ENCODE results near the gene RBM19.

DNA sequence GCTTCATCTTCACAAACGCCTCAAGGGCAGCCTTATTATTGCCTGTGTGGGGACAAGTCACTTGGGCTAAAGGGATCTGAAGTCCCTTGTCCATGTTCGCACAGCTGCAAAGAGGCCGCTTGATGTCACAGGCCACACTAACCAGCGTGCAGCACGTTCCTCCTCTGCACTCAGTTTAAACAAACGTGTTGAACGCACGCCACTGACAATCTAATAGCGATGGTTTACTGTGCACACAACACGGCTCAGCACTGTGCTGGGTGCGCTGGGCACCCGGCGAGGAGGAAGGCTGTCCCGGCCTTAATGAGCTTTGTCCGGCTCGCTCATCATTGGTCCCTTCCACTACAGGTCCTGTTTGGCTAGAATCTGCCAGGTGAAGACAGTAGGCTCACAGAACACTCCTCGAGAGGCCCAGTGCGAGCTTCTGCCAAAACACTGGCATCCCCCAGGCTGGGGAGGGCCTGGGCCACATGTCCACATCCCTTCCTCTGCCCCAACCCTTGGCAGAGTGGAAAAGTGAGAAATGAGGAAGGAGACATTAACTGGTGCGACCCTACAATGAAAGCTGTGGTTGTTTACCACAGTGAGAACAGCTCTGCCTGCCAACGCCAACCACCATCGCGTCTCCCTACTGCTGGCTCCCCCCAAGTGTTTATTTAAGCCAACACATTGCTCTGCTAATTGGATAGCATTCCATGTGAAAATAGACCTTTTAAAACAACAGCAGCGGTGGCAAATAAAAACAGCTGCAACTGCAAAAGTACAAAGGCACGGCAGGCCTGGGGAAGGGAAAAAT, 113.2 kb downstream of the RBM19 start:
- TF ChIP-seq, protein P1, sequence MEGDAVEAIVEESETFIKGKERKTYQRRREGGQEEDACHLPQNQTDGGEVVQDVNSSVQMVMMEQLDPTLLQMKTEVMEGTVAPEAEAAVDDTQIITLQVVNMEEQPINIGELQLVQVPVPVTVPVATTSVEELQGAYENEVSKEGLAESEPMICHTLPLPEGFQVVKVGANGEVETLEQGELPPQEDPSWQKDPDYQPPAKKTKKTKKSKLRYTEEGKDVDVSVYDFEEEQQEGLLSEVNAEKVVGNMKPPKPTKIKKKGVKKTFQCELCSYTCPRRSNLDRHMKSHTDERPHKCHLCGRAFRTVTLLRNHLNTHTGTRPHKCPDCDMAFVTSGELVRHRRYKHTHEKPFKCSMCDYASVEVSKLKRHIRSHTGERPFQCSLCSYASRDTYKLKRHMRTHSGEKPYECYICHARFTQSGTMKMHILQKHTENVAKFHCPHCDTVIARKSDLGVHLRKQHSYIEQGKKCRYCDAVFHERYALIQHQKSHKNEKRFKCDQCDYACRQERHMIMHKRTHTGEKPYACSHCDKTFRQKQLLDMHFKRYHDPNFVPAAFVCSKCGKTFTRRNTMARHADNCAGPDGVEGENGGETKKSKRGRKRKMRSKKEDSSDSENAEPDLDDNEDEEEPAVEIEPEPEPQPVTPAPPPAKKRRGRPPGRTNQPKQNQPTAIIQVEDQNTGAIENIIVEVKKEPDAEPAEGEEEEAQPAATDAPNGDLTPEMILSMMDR (IDR thresholded peaks at IDR 0.05), result no peak
- TF ChIP-seq ESRRA (IDR thresholded peaks at IDR 0.05; ENCODE audit: borderline replicate concordance, low read length) (no peak), POLR2AphosphoS2 (conservative IDR thresholded peaks at IDR 0.05; ENCODE audit: low read length) (no peak), ZFP36 (IDR thresholded peaks at IDR 0.05; ENCODE audit: borderline replicate concordance, partially characterized antibody) (no peak)
- TF ChIP-seq, protein P2, sequence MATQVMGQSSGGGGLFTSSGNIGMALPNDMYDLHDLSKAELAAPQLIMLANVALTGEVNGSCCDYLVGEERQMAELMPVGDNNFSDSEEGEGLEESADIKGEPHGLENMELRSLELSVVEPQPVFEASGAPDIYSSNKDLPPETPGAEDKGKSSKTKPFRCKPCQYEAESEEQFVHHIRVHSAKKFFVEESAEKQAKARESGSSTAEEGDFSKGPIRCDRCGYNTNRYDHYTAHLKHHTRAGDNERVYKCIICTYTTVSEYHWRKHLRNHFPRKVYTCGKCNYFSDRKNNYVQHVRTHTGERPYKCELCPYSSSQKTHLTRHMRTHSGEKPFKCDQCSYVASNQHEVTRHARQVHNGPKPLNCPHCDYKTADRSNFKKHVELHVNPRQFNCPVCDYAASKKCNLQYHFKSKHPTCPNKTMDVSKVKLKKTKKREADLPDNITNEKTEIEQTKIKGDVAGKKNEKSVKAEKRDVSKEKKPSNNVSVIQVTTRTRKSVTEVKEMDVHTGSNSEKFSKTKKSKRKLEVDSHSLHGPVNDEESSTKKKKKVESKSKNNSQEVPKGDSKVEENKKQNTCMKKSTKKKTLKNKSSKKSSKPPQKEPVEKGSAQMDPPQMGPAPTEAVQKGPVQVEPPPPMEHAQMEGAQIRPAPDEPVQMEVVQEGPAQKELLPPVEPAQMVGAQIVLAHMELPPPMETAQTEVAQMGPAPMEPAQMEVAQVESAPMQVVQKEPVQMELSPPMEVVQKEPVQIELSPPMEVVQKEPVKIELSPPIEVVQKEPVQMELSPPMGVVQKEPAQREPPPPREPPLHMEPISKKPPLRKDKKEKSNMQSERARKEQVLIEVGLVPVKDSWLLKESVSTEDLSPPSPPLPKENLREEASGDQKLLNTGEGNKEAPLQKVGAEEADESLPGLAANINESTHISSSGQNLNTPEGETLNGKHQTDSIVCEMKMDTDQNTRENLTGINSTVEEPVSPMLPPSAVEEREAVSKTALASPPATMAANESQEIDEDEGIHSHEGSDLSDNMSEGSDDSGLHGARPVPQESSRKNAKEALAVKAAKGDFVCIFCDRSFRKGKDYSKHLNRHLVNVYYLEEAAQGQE (IDR thresholded peaks at IDR 0.05), result no peak

All from A549 (cell line).